Liver (tissue), 3 donors: ENCODE results near the gene DPY19L3.
"Not testable (repeated sequence)": the region's sequence is repeated elsewhere in the genome, so short reads cannot be mapped to it uniquely, and the experiment has no call there.

Experiments used
- ATF3 ChIP-seq: IDR thresholded peaks from 2 replicates; pipeline ENCODE4 v1.6.1; 2016; ENCODE audit warnings: antibody characterized with exemption
- CTCF ChIP-seq: fragments of 150-350 bp; IDR thresholded peaks from 2 replicates; pipeline ENCODE4 v1.5.1; 2017; ENCODE audit warnings: improper control_type of control experiment, low read depth, low read length; ENCODE audit not compliant: missing input control
- EGR1 ChIP-seq, 2 donors: IDR thresholded peaks; 2 replicates each; pipeline ENCODE4 v1.6.1; 2016 to 2018; ENCODE audit warnings: antibody characterized with exemption in 2 of 2, low read depth in 2 of 2
- GABPA ChIP-seq, 2 donors: IDR thresholded peaks in 1 of 2; conservative IDR thresholded peaks in 1 of 2; 2 replicates each; pipeline ENCODE4 v1.6.1; 2016; ENCODE audit warnings: antibody characterized with exemption in 2 of 2, mild to moderate bottlenecking in 1 of 2, moderate library complexity in 1 of 2
- JUND ChIP-seq, 2 donors: IDR thresholded peaks; 2 replicates each; pipeline ENCODE4 v1.6.1; 2016; ENCODE audit warnings: antibody characterized with exemption in 2 of 2
- RAD21 ChIP-seq, 2 donors: IDR thresholded peaks; 2 replicates each; pipeline ENCODE4 v1.6.1; 2016; ENCODE audit warnings: antibody characterized with exemption in 2 of 2, mild to moderate bottlenecking in 2 of 2
- TAF1 ChIP-seq: conservative IDR thresholded peaks from 2 replicates; pipeline ENCODE4 v1.6.1; 2016; ENCODE audit warnings: antibody characterized with exemption, mild to moderate bottlenecking
- donor health status: healthy.
- donor health status: healthy.

- not testable (repeated sequence) for TF ChIP-seq CTCF; ATF3; JUND (IDR thresholded peaks at IDR 0.05); EGR1 (IDR thresholded peaks at IDR 0.05; ENCODE audit: low read depth in 2 of 2); RAD21 (IDR thresholded peaks at IDR 0.05); GABPA (IDR thresholded peaks at IDR 0.05 in 1 of 2, conservative IDR thresholded peaks at IDR 0.05 in 1 of 2); TAF1
Observed at GRCh38 chr19:32447534-32447933, 42.0 kb downstream of the DPY19L3 start.
